HCT116 (cell line): ENCODE measurements around the gene CNTN5.

ENCODE experiments used
- CEBPB ChIP-seq: IDR thresholded peaks from 2 replicates; pipeline ENCODE4 v1.6.1; 2012; ENCODE audit warnings: low read depth
- EGR1 ChIP-seq: IDR thresholded peaks from 2 replicates; pipeline ENCODE4 v1.6.1; 2012; ENCODE audit warnings: low read depth
- EZH2 ChIP-seq: fragments of 200-600 bp; sonication (generic); IDR thresholded peaks from 2 replicates; pipeline ENCODE4 v1.6.1; 2017; ENCODE audit warnings: antibody characterized with exemption, mixed run types
- EZH2phosphoT487 ChIP-seq: fragments of 200-600 bp; IDR thresholded peaks from 2 replicates; pipeline ENCODE4 v1.6.1; 2018; ENCODE audit warnings: antibody characterized with exemption, borderline replicate concordance
- POLR2A ChIP-seq: IDR thresholded peaks from 2 replicates; pipeline ENCODE4 v1.7.0; 2011; ENCODE audit warnings: borderline replicate concordance; ENCODE audit not compliant: insufficient read depth, insufficient read length; ENCODE audit errors: extremely low read depth
- POLR2AphosphoS5 ChIP-seq: IDR thresholded peaks from 2 replicates; pipeline ENCODE4 v1.6.1; 2011; ENCODE audit warnings: mild to moderate bottlenecking, low read depth, low read length, moderate library complexity
- RAD21 ChIP-seq: IDR thresholded peaks from 2 replicates; pipeline ENCODE4 v1.6.1; 2012; ENCODE audit warnings: low read depth, mild to moderate bottlenecking
- SIN3A ChIP-seq: IDR thresholded peaks from 2 replicates; pipeline ENCODE4 v1.6.1; 2012; ENCODE audit warnings: low read depth
- ZFX ChIP-seq: fragments of 450-650 bp; IDR thresholded peaks from 2 replicates; pipeline ENCODE4 v1.6.1; 2017
- ZNF274 ChIP-seq: fragments of 200-500 bp; sonication (Bioruptor generic); IDR thresholded peaks from 2 replicates; pipeline ENCODE4 v1.6.1; 2014; ENCODE audit warnings: mild to moderate bottlenecking, low read depth, low read length, inconsistent platforms
- TF ChIP-seq, protein P1 (sequence below): IDR thresholded peaks from 2 replicates; pipeline ENCODE4 v1.6.1; 2011; ENCODE audit warnings: mild to moderate bottlenecking, low read length, moderate library complexity; ENCODE audit not compliant: insufficient replicate concordance; ENCODE audit errors: extremely low read depth
- TF ChIP-seq, protein P2 (sequence below), 3 experiments: fragments of 200-600 bp in 1 of 3; sonication (generic) in 1 of 3; IDR thresholded peaks in 2 of 3; conservative IDR thresholded peaks in 1 of 3; 2 replicates each; pipeline ENCODE4 v1.5.1; 2012 to 2017; ENCODE audit warnings: low read depth in 2 of 3, low read length in 2 of 3, antibody characterized with exemption in 1 of 3, borderline replicate concordance in 1 of 3, control low read depth in 1 of 3, mild to moderate bottlenecking in 1 of 3, mixed read lengths in 1 of 3, mixed run types in 1 of 3, moderate library complexity in 1 of 3; ENCODE audit not compliant: insufficient read depth in 1 of 3
- TF ChIP-seq, protein P3 (sequence below): IDR thresholded peaks from 2 replicates; pipeline ENCODE4 v1.6.1; 2012
- TF ChIP-seq, protein P4 (sequence below): IDR thresholded peaks from 2 replicates; pipeline ENCODE4 v1.6.1; 2012

DNA sequence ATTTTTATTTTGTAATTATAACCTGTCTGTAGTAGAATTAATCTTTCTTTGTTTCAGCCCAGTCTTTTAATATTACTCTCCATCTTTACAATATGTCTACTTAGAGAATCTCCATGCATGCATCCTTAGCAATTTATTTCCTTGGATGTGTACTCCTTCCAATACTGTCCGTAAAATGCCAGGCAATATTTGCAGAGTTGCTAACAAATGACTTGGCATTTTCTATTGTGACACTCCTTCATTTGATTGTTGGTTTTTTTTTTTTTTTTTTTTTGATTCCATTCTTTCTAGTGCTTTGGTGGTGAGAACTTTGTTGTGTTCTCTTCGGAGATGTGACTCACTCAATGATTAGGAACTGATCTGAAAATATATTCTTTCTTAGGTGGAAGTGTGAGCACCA is 220.3 kb downstream of the CNTN5 start:
- TF ChIP-seq, protein P1, sequence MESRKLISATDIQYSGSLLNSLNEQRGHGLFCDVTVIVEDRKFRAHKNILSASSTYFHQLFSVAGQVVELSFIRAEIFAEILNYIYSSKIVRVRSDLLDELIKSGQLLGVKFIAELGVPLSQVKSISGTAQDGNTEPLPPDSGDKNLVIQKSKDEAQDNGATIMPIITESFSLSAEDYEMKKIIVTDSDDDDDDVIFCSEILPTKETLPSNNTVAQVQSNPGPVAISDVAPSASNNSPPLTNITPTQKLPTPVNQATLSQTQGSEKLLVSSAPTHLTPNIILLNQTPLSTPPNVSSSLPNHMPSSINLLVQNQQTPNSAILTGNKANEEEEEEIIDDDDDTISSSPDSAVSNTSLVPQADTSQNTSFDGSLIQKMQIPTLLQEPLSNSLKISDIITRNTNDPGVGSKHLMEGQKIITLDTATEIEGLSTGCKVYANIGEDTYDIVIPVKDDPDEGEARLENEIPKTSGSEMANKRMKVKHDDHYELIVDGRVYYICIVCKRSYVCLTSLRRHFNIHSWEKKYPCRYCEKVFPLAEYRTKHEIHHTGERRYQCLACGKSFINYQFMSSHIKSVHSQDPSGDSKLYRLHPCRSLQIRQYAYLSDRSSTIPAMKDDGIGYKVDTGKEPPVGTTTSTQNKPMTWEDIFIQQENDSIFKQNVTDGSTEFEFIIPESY: no peak
- TF ChIP-seq EGR1 (no peak), POLR2AphosphoS5 (no peak), RAD21 (no peak), CEBPB (no peak), POLR2A (no peak), SIN3A (no peak), ZFX (no peak), ZNF274 (no peak), EZH2phosphoT487 (no peak), EZH2 (no peak)
- TF ChIP-seq, protein P2, sequence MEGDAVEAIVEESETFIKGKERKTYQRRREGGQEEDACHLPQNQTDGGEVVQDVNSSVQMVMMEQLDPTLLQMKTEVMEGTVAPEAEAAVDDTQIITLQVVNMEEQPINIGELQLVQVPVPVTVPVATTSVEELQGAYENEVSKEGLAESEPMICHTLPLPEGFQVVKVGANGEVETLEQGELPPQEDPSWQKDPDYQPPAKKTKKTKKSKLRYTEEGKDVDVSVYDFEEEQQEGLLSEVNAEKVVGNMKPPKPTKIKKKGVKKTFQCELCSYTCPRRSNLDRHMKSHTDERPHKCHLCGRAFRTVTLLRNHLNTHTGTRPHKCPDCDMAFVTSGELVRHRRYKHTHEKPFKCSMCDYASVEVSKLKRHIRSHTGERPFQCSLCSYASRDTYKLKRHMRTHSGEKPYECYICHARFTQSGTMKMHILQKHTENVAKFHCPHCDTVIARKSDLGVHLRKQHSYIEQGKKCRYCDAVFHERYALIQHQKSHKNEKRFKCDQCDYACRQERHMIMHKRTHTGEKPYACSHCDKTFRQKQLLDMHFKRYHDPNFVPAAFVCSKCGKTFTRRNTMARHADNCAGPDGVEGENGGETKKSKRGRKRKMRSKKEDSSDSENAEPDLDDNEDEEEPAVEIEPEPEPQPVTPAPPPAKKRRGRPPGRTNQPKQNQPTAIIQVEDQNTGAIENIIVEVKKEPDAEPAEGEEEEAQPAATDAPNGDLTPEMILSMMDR (IDR thresholded peaks at IDR 0.05 in 2 of 3, conservative IDR thresholded peaks at IDR 0.05 in 1 of 3; ENCODE audit: borderline replicate concordance in 1 of 3, insufficient read depth in 1 of 3, low read depth in 2 of 3, low read length in 2 of 3): no peak
- TF ChIP-seq, protein P3, sequence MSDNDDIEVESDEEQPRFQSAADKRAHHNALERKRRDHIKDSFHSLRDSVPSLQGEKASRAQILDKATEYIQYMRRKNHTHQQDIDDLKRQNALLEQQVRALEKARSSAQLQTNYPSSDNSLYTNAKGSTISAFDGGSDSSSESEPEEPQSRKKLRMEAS: no peak
- TF ChIP-seq, protein P4, sequence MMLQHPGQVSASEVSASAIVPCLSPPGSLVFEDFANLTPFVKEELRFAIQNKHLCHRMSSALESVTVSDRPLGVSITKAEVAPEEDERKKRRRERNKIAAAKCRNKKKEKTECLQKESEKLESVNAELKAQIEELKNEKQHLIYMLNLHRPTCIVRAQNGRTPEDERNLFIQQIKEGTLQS: no peak
